PC-3 (cell line): Measurements from ENCODE around the gene NINJ2.

Experiments
- EZH2 ChIP-seq: fragments of 300-600 bp; sonication (generic); IDR thresholded peaks from one replicate; pipeline ENCODE4 v1.6.1; 2017; ENCODE audit warnings: antibody characterized with exemption, mild to moderate bottlenecking, low read length; ENCODE audit not compliant: unreplicated experiment
- EZH2phosphoT487 ChIP-seq: fragments of 300-600 bp; sonication (generic); IDR thresholded peaks from 2 replicates; pipeline ENCODE4 v1.6.1; 2018; ENCODE audit warnings: mild to moderate bottlenecking, antibody characterized with exemption, low read length, borderline replicate concordance
- TF ChIP-seq, protein P1 (sequence below): fragments of 300-600 bp; sonication (generic); conservative IDR thresholded peaks from 2 replicates; pipeline ENCODE4 v1.5.1; 2017; ENCODE audit warnings: antibody characterized with exemption, low read depth, mild to moderate bottlenecking, low read length

DNA sequence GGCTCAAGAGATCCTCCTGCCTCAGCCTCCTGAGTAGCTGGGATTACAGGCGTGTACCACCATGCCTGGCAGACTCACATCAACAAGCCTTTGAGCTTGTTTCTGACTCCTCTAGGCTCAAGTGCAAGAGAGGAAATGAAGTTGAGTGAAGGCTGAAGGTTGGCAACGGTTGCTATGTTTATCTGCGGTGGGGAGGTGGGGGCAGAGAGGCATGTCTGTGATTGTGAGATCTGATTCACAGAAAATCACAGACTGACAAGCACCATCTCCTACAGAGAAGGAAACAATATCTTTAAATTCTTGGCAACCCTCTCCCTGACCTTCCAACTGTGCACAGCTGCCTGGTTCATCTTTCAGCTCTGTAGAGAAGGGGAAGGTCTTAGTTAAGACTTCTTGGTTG lies 22.1 kb upstream of the NINJ2 start:
- TF ChIP-seq, protein P1, sequence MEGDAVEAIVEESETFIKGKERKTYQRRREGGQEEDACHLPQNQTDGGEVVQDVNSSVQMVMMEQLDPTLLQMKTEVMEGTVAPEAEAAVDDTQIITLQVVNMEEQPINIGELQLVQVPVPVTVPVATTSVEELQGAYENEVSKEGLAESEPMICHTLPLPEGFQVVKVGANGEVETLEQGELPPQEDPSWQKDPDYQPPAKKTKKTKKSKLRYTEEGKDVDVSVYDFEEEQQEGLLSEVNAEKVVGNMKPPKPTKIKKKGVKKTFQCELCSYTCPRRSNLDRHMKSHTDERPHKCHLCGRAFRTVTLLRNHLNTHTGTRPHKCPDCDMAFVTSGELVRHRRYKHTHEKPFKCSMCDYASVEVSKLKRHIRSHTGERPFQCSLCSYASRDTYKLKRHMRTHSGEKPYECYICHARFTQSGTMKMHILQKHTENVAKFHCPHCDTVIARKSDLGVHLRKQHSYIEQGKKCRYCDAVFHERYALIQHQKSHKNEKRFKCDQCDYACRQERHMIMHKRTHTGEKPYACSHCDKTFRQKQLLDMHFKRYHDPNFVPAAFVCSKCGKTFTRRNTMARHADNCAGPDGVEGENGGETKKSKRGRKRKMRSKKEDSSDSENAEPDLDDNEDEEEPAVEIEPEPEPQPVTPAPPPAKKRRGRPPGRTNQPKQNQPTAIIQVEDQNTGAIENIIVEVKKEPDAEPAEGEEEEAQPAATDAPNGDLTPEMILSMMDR = no peak
- TF ChIP-seq EZH2 = no peak
- TF ChIP-seq EZH2phosphoT487 = no peak
